DMS153 treated with DMSO at 0.1 percent for 48 hours (cell line): ENCODE results near the gene WARS2.

Experiments used
- DNase-seq: peaks from one replicate; lab custom pipeline; 2025; ENCODE audit not compliant: unreplicated experiment; lab: John Stamatoyannopoulos, UW

WARS2 gene

GRCh38 chr1:119001181-119002027 lies 139.0 kb downstream of the WARS2 start:
- no peak for DNase-seq

GRCh38 chr1:119000371-119001180 lies 139.9 kb downstream of the WARS2 start:
- no peak for DNase-seq

DNA sequence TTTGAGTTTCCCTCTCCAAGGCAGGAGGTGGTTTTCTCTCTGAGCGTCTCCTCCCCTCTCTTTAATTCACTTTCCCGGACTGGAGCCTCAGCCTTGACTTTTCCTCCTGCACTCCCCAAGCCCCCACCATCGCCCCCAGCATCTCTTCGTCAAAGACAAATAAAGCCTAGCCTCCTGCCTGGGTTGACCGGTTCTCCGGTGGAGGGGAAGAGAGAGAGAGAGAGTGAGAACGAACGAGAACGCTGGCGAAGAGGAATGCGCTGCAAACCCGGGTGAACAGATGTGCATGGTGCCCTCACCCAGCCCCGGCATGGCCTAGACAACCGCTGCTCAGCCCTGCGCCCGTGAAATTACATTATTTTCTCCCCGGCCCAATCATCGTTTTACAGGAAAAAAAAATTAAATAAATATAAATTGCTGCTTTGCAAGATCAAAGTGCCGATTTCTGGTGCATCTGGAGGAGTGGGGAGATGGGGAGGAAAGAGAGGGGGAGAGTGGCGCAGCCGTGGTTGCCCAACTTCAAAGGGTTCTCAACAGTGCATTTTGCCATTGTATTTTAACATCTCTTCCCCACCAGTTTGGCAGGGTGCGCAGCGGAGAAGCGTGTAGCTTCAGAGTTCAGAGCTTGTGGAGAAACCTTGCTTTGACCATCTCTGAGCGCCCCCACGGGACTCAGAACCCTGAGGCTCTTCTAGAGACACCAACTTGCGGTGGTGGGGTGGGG lies 140.9 kb downstream of the WARS2 start:
- DNase-seq = no peak

DNA sequence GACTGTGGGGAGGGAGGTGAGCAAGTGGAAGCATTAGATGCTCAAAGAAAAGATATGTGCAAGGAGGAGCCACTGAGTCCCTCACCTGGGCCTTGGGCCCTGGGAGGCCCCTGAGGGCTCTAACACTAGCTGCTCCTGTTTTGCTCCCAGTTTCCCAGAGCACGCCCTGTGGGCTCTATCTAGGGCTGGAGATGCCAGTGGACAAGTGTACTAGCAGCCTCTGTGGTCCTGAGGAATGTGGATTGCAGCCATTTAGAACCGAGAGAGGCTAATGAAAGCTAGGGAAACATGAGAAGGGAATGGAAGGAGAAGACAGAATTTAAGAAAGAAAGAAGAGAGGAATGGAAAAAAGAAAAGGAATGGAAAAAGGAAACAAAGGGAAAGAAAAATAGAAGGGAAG lies 142.3 kb downstream of the WARS2 start:
- no peak for DNase-seq

- no peak for DNase-seq
These were observed 143.2 kb downstream of the WARS2 start for GRCh38 chr1:118997225-118997624.

GRCh38 chr1:118995312-118996016 lies 145.0 kb downstream of the WARS2 start:
- no peak for DNase-seq

GRCh38 chr1:118993700-118994026 lies 146.8 kb downstream of the WARS2 start:
- no peak for DNase-seq

- DNase-seq = no peak
These were observed 147.4 kb downstream of the WARS2 start for GRCh38 chr1:118992868-118993699.

- DNase-seq = no peak
These were observed 148.1 kb downstream of the WARS2 start for GRCh38 chr1:118992237-118992825.

DNA sequence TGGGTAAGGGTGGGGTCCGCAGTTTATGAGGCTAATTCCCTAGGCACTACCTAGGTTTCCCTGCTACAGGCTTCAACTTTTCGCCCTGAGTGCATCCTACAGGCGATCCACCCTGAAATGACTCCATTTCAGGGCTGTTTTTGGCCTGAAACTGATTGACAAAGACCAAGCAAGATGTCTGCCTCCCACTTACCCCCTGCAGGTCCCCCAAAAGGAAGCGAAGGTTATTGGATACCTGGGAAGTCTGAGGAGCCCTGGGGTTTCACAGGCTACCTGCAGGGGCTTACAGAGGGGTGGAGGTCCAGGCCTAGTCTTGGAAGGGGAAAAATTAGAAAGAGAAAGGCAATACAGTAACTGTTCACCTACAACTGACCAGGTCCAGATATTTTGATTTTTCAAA lies 149.0 kb downstream of the WARS2 start:
- DNase-seq = no peak

DNA sequence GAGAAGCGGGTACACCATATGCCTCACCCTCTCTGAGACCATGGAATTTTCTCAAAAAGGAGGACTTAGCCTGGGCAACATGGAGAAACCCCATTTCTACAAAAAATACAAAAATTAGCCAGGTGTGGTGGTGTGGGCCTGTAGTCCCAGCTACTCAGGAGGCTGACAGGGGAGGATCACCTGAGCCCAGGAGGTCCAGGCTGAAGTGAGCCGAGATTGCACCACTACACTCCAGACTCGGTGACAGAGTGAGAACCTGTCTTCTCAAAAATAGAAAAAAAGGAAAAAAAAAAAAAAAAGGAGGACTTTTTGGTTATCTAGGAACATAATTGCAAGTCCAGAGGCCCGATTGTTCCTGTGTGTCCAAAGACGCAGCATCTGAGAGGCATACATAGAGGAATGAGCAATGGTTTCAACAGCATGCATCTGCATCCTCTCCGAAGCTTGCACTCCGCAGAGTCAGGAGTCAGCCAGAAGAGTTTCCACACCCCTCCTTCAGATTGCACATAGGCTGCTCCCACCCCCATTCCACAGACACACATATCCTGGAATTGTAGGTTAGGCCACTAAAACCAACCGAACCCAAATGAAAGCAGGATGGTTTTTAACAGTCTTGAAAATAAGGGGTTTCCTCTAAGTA lies 149.8 kb downstream of the WARS2 start:
- no peak for DNase-seq

DNA sequence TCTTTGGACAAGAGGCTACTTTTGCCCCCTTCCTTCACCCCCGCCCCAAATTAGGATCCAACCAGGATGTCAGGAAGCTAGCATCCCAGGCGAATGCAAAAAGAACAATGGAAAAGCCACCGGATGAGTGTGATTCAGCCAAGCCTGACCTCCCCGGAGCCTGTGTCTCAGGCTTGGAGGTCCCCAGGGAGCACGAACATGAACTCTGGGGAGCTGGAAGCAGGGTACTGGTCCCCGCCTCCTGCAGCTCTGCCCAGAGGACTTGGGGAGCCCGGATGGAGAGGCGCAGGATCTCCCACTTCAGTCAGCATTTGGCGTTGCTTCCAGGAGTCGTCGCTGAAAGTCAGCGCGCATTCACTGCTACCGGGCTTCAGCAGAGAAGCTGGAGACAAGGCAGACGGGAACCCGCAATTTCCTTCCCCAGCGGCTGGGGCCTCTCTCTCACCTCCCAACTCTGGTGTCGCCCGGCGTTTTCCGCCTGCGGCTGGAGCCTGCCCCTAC lies 150.5 kb downstream of the WARS2 start:
- DNase-seq = no peak

GRCh38 chr1:118989006-118989815 lies 151.2 kb downstream of the WARS2 start:
- no peak for DNase-seq

DNA sequence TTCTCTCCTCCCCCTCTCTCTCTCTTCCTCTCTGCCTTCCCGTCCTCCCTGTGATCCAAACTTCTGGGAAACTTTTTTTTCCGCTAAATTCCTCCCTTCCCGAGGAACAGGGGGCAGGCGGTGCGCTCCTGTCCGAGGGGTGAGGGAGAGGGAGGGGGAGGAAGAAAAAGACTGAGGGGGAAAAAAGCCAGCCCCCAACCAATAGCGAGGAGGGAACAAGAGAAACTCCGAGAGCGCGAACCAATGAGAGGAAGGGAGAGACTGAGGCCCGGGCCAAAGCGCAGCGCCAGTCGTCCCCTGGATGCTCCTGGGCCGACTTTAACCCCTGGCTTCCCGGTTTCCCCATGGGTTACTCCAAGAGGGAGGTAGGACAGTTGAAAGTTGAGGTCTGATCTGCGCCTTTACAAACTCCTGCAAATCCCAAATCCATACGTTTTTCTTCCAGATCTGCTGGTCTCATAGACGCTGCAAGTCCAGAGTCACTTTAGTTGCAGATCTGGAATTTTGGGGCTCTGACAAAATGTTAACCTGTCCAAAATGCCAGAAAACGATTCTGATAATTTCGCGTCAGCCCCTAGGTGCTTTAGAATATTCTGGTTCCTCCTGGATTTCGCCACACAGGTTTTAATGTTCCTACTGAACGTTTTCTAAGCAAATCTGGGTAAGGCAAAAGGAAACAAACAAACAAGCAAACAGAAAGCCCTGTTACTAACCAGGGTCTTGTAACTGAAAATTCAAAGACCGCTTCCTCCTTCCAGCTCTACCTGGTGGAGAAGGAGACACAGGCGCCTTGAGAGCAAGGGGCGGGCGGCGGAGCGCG lies 152.1 kb downstream of the WARS2 start, which contains the start of gene TBX15:
Gene TBX15, minus strand, starts transcription at position 158 of the 820 bp plus-strand sequence. CDS start 548 bp downstream, outside the sequence.
- no peak for DNase-seq

- no peak for DNase-seq
These were observed 152.8 kb downstream of the WARS2 start for GRCh38 chr1:118987468-118988185.

GRCh38 chr1:118986555-118987467 lies 153.6 kb downstream of the WARS2 start:
- DNase-seq = no peak
